Endothelial cell of umbilical vein (primary cell): ENCODE measurements around the gene PTGDR. TPM values are rescaled to one million over a fixed set of nuclear protein-coding genes. Genes with fewer than 3 reads are reported as not detected.
A peak's percentile ranks its signal among the peaks of the same experiment; 100 is the strongest.

Experiments used
- BruUV-seq: library from RNA; stranded (reverse); fragments of 400-500 nt; replicated peaks from 2 replicates; lab custom pipeline; 2021; lab: Mats Ljungman, UMichigan
- CTCF ChIA-PET: fragments of 300-600, 350-600 bp; sonication (Branson Sonifier 250); formaldehyde crosslinking; loops from one replicate; lab custom pipeline; 2021; ENCODE audit warnings: antibody characterized with exemption, inconsistent platforms; lab: Charles Lee
- POLR2A ChIA-PET: fragments of 300-600, 350-600 bp; sonication (Branson Sonifier 250); formaldehyde crosslinking; loops from one replicate; lab custom pipeline; 2021; ENCODE audit warnings: antibody characterized with exemption, inconsistent platforms; lab: Charles Lee
- DNase-seq: peaks from one replicate; pipeline ENCODE4 v3.0.0-alpha.2; 2011; ENCODE audit warnings: low read depth, low spot score
- FAIRE-seq: peaks from 2 replicates; lab custom pipeline; 2011; peaks lifted over from hg19 to GRCh38; lab: Jason Lieb, UNC
- H2AFZ ChIP-seq: 2 replicates; pipeline ENCODE4 v1.6.0; 2012; ENCODE audit warnings: low read depth, low read length, control low read depth, inconsistent platforms
- H3K27ac ChIP-seq: 2 replicates; pipeline ENCODE4 v1.5.1; 2011; ENCODE audit warnings: low read depth, mild to moderate bottlenecking, control low read depth, low read length, moderate library complexity; ENCODE audit not compliant: insufficient read depth
- H3K27me3 ChIP-seq, 2 experiments: 2 replicates each; pipeline versions ENCODE4 v1.6.0 to v1.6.1; 2011; ENCODE audit warnings: low read length in 2 of 2, mixed read lengths in 1 of 2; ENCODE audit not compliant: control insufficient read depth in 2 of 2, insufficient read depth in 2 of 2
- H3K36me3 ChIP-seq, 2 experiments: 2 replicates in 1 of 2; 3 replicates in 1 of 2; pipeline ENCODE4 v1.5.1; 2011; ENCODE audit warnings: low read length in 2 of 2, mild to moderate bottlenecking in 1 of 2, moderate library complexity in 1 of 2; ENCODE audit not compliant: control insufficient read depth in 2 of 2, insufficient read depth in 2 of 2; ENCODE audit errors: extremely low read depth in 1 of 2
- H3K4me1 ChIP-seq: 3 replicates; pipeline ENCODE4 v1.5.1; 2011; ENCODE audit warnings: mild to moderate bottlenecking, low read length; ENCODE audit not compliant: control insufficient read depth, insufficient read depth; ENCODE audit errors: extremely low read depth
- H3K4me2 ChIP-seq: 2 replicates; pipeline ENCODE4 v1.6.1; 2011; ENCODE audit warnings: low read length, control low read depth, mixed read lengths; ENCODE audit not compliant: insufficient read depth
- H3K4me3 ChIP-seq, 3 experiments: fragments of 200-600 bp in 1 of 3; sonication (generic), shearing (Covaris generic) in 1 of 3; replicated peaks in 1 of 3; 2 replicates each; pipeline ENCODE4 v1.5.1; 2011 to 2016; ENCODE audit warnings: control low read depth in 3 of 3, low read length in 3 of 3, mild to moderate bottlenecking in 2 of 3, inconsistent platforms in 1 of 3, low read depth in 1 of 3, moderate library complexity in 1 of 3; ENCODE audit not compliant: insufficient read depth in 1 of 3
- H3K79me2 ChIP-seq: 2 replicates; pipeline ENCODE4 v1.6.0; 2012; ENCODE audit warnings: low read length, inconsistent platforms; ENCODE audit not compliant: control insufficient read depth, insufficient read depth
- H3K9ac ChIP-seq: replicated peaks from 2 replicates; pipeline ENCODE3; 2011; ENCODE audit warnings: low read length, control low read depth; ENCODE audit not compliant: insufficient read depth; ENCODE audit errors: extremely low read depth
- H3K9me1 ChIP-seq: replicated peaks from 3 replicates; pipeline ENCODE4 v1.6.0; 2011; ENCODE audit warnings: mild to moderate bottlenecking, low read length; ENCODE audit not compliant: control insufficient read depth, insufficient read depth; ENCODE audit errors: extremely low read depth
- H3K9me3 ChIP-seq: replicated peaks from 2 replicates; pipeline ENCODE4 v1.5.1; 2012; ENCODE audit warnings: low read length, inconsistent platforms; ENCODE audit not compliant: control insufficient read depth, insufficient read depth
- H4K20me1 ChIP-seq: replicated peaks from 2 replicates; pipeline ENCODE3; 2011; ENCODE audit warnings: mild to moderate bottlenecking, low read length; ENCODE audit not compliant: control insufficient read depth, insufficient read depth; ENCODE audit errors: extremely low read depth
- CTCF ChIP-seq, 2 donors: IDR thresholded peaks; 1 replicate in 1 of 2; 2 replicates in 1 of 2; pipeline ENCODE4 v1.5.1; 2011; ENCODE audit warnings: low read length in 2 of 2, mild to moderate bottlenecking in 2 of 2, moderate library complexity in 2 of 2, control low read depth in 1 of 2, inconsistent platforms in 1 of 2, low read depth in 1 of 2; ENCODE audit not compliant: insufficient read depth in 1 of 2; ENCODE audit errors: extremely low read depth in 1 of 2
- EZH2 ChIP-seq: IDR thresholded peaks from 2 replicates; pipeline ENCODE4 v1.6.1; 2012; ENCODE audit warnings: borderline replicate concordance, low read depth, mild to moderate bottlenecking, moderate library complexity, low read length, inconsistent platforms; ENCODE audit not compliant: severe bottlenecking
- FOS ChIP-seq: IDR thresholded peaks from 2 replicates; pipeline ENCODE4 v1.6.1; 2011; ENCODE audit warnings: mild to moderate bottlenecking, low read length, moderate library complexity, borderline replicate concordance; ENCODE audit not compliant: insufficient read depth
- GATA2 ChIP-seq: IDR thresholded peaks from 2 replicates; pipeline ENCODE4 v1.7.0; 2011; ENCODE audit warnings: low read depth, mild to moderate bottlenecking, moderate library complexity, mixed read lengths, low read length; ENCODE audit not compliant: insufficient read length, insufficient read depth
- JUN ChIP-seq: IDR thresholded peaks from 2 replicates; pipeline ENCODE4 v1.6.1; 2011; ENCODE audit warnings: borderline replicate concordance, low read depth; ENCODE audit not compliant: insufficient read length, insufficient read depth
- MAX ChIP-seq: IDR thresholded peaks from 2 replicates; pipeline ENCODE4 v1.6.1; 2011; ENCODE audit not compliant: insufficient read depth, insufficient read length
- MYC ChIP-seq: IDR thresholded peaks from one replicate; pipeline ENCODE4 v1.6.1; 2011; ENCODE audit warnings: mild to moderate bottlenecking, low read depth, low read length
- POLR2A ChIP-seq: IDR thresholded peaks from 2 replicates; pipeline ENCODE4 v1.6.1; 2012; ENCODE audit warnings: low read depth, mild to moderate bottlenecking, control low read depth, low read length
- POLR2AphosphoS5 ChIP-seq: IDR thresholded peaks from 2 replicates; pipeline ENCODE4 v1.6.1; 2012; ENCODE audit warnings: low read depth, mild to moderate bottlenecking, control low read depth, low read length, moderate library complexity; ENCODE audit not compliant: insufficient read depth
- dilution Hi-C: fragments of 300-500 bp; cut with MboI; formaldehyde crosslinking; loops from one replicate; pipeline ENCODE4 v1.15.0; 2019; ENCODE audit warnings: low sequenced_read_pairs; ENCODE audit not compliant: extremely low pct_ligation_motif_present
- intact Hi-C: fragments of 100-400 bp; cut with micrococcal nuclease; formaldehyde crosslinking; loops from one replicate; pipeline ENCODE4 v1.10.0; 2022
- polyA plus RNA-seq, 4 experiments: library from polyadenylated mRNA; depleted of rRNA in 3 of 4; stranded (reverse) in 3 of 4; unstranded in 1 of 4; fragments of >200 nt; gene quantifications; 2 replicates each; pipeline versions ENCODE4 v1.2.1 to v1.2.3, GENCODE V29; 2011 to 2012; ENCODE audit warnings: missing spikeins in 1 of 4
- total RNA-seq: library from RNA; stranded (reverse); gene quantifications from 2 replicates; pipeline ENCODE4 v1.2.3, GENCODE V29; 2021

PTGDR gene
- total and polyA plus RNA-seq, 2 donors (not counting 3 experiments of a cell fraction or from before 2014, with no cell fraction given) = not detected

- intact Hi-C loops = no loop called here
- Histone ChIP-seq H3K27me3 (no peaks in the 10 kb centered on the region), H3K9me1 (no peaks in the 10 kb centered on the region), H3K4me3 (no peak overlapping the region), H2AFZ (no peak overlapping the region), H3K9me3 (no peaks in the 10 kb centered on the region), H3K9ac (no peak overlapping the region), H3K4me1 (no peaks in the 10 kb centered on the region), H4K20me1 (no peaks in the 10 kb centered on the region), H3K36me3 (no peaks in the 10 kb centered on the region), H3K79me2 (no peaks in the 10 kb centered on the region), H3K4me2 (peak overlapping the region; percentile 17), H3K27ac (no peak overlapping the region)
- DNase-seq (no peak), FAIRE-seq (no peak)
- CTCF ChIA-PET = no interaction called here
- BruUV-seq = no TSS peak
- POLR2A ChIA-PET = no interaction called here
- TF ChIP-seq CTCF (IDR thresholded peaks at IDR 0.05; ENCODE audit: extremely low read depth in 1 of 2, insufficient read depth in 1 of 2, low read depth in 1 of 2, low read length in 2 of 2) (no peak), MAX (no peak), POLR2A (no peak), FOS (no peak), MYC (no peak), EZH2 (no peak), GATA2 (no peak), POLR2AphosphoS5 (no peak), JUN (no peak)
- dilution Hi-C loops = no loop called here
These were observed 46.3 kb upstream of the PTGDR start for GRCh38 chr14:52220924-52221811.
